Liver (tissue), 9 donors: ENCODE results near the gene SLC16A7. TPM values are rescaled to one million over a fixed set of nuclear protein-coding genes. Genes with fewer than 3 reads are reported as not detected.

Source experiments
- DNase-seq: peaks from one replicate; pipeline ENCODE4 v3.0.0-alpha.2; 2017; ENCODE audit warnings: low spot score
- H3K27ac ChIP-seq, 2 donors: one replicate each; pipeline ENCODE4 v1.7.0; 2013; ENCODE audit warnings: inconsistent platforms in 2 of 2, low read length in 2 of 2, control low read depth in 1 of 2, low read depth in 1 of 2, mild to moderate bottlenecking in 1 of 2
- H3K27me3 ChIP-seq, 4 donors: one replicate each; pipeline versions ENCODE4 v1.6.1 to v1.7.0; 2013; ENCODE audit warnings: low read length in 3 of 4, inconsistent platforms in 1 of 4, mild to moderate bottlenecking in 1 of 4, moderate library complexity in 1 of 4; ENCODE audit not compliant: control insufficient read depth in 4 of 4, insufficient read depth in 4 of 4
- H3K36me3 ChIP-seq, 4 donors: one replicate each; pipeline versions ENCODE4 v1.6.1 to v1.7.0; 2013; ENCODE audit warnings: low read length in 3 of 4, mild to moderate bottlenecking in 3 of 4, low read depth in 1 of 4, moderate library complexity in 1 of 4; ENCODE audit not compliant: control insufficient read depth in 4 of 4, insufficient read depth in 3 of 4
- H3K4me1 ChIP-seq, 4 donors: one replicate each; pipeline versions ENCODE4 v1.6.1 to v1.7.0; 2013; ENCODE audit warnings: low read length in 3 of 4, mild to moderate bottlenecking in 3 of 4, moderate library complexity in 1 of 4; ENCODE audit not compliant: control insufficient read depth in 4 of 4, insufficient read depth in 4 of 4
- H3K4me3 ChIP-seq, 3 donors: one replicate each; pipeline versions ENCODE4 v1.6.1 to v1.7.0; 2013; ENCODE audit warnings: low read length in 3 of 3, control low read depth in 1 of 3, low read depth in 1 of 3, mild to moderate bottlenecking in 1 of 3
- H3K9ac ChIP-seq, 2 donors: one replicate each; pipeline ENCODE4 v1.7.0; 2013; ENCODE audit warnings: low read length in 2 of 2, mild to moderate bottlenecking in 2 of 2, moderate library complexity in 2 of 2, control low read depth in 1 of 2, low read depth in 1 of 2
- H3K9me3 ChIP-seq, 4 donors: one replicate each; pipeline versions ENCODE4 v1.6.1 to v1.7.0; 2013; ENCODE audit warnings: low read length in 3 of 4; ENCODE audit not compliant: control insufficient read depth in 4 of 4
- ATF3 ChIP-seq: IDR thresholded peaks from 2 replicates; pipeline ENCODE4 v1.6.1; 2016; ENCODE audit warnings: antibody characterized with exemption
- CTCF ChIP-seq: fragments of 150-350 bp; IDR thresholded peaks from 2 replicates; pipeline ENCODE4 v1.5.1; 2017; ENCODE audit warnings: improper control_type of control experiment, low read depth, low read length; ENCODE audit not compliant: missing input control
- EGR1 ChIP-seq, 2 donors: IDR thresholded peaks; 2 replicates each; pipeline ENCODE4 v1.6.1; 2016 to 2018; ENCODE audit warnings: antibody characterized with exemption in 2 of 2, low read depth in 2 of 2
- FOXA1 ChIP-seq: IDR thresholded peaks from 2 replicates; pipeline ENCODE4 v1.6.1; 2016; ENCODE audit warnings: antibody characterized with exemption
- FOXA2 ChIP-seq: IDR thresholded peaks from 2 replicates; pipeline ENCODE4 v1.6.1; 2016; ENCODE audit warnings: antibody characterized with exemption
- GABPA ChIP-seq, 2 donors: IDR thresholded peaks in 1 of 2; conservative IDR thresholded peaks in 1 of 2; 2 replicates each; pipeline ENCODE4 v1.6.1; 2016; ENCODE audit warnings: antibody characterized with exemption in 2 of 2, mild to moderate bottlenecking in 1 of 2, moderate library complexity in 1 of 2
- HNF4A ChIP-seq, 2 donors: conservative IDR thresholded peaks; 2 replicates each; pipeline ENCODE4 v1.6.1; 2016; ENCODE audit warnings: antibody characterized with exemption in 2 of 2, mild to moderate bottlenecking in 2 of 2
- HNF4G ChIP-seq: IDR thresholded peaks from 2 replicates; pipeline ENCODE4 v1.6.1; 2016; ENCODE audit warnings: antibody characterized with exemption
- JUND ChIP-seq, 2 donors: IDR thresholded peaks; 2 replicates each; pipeline ENCODE4 v1.6.1; 2016; ENCODE audit warnings: antibody characterized with exemption in 2 of 2
- MAX ChIP-seq: IDR thresholded peaks from 2 replicates; pipeline ENCODE4 v1.6.1; 2016; ENCODE audit warnings: antibody characterized with exemption
- NR2F2 ChIP-seq: IDR thresholded peaks from 2 replicates; pipeline ENCODE4 v1.6.1; 2016; ENCODE audit warnings: antibody characterized with exemption
- RAD21 ChIP-seq, 2 donors: IDR thresholded peaks; 2 replicates each; pipeline ENCODE4 v1.6.1; 2016; ENCODE audit warnings: antibody characterized with exemption in 2 of 2, mild to moderate bottlenecking in 2 of 2
- REST ChIP-seq: IDR thresholded peaks from 2 replicates; pipeline ENCODE4 v1.6.1; 2016; ENCODE audit warnings: antibody characterized with exemption, mild to moderate bottlenecking
- RXRA ChIP-seq, 2 donors: IDR thresholded peaks; 2 replicates each; pipeline ENCODE4 v1.6.1; 2017 to 2018; ENCODE audit warnings: antibody characterized with exemption in 2 of 2, mild to moderate bottlenecking in 1 of 2
- SP1 ChIP-seq: IDR thresholded peaks from 2 replicates; pipeline ENCODE4 v1.6.1; 2018; ENCODE audit warnings: antibody characterized with exemption, mild to moderate bottlenecking
- TAF1 ChIP-seq: conservative IDR thresholded peaks from 2 replicates; pipeline ENCODE4 v1.6.1; 2016; ENCODE audit warnings: antibody characterized with exemption, mild to moderate bottlenecking
- YY1 ChIP-seq: IDR thresholded peaks from 2 replicates; pipeline ENCODE4 v1.6.1; 2016; ENCODE audit warnings: antibody characterized with exemption, mild to moderate bottlenecking
- WGBS: extraction: QIAGEN DNeasy Blood & Tissue Kit; methylation state at CpG from one replicate; pipeline ENCODE4 v1.1.7; 2013; 5-methylcytosine and 5-hydroxymethylcytosine counted together
- polyA plus RNA-seq, 2 donors: library from polyadenylated mRNA; stranded (reverse) in 1 of 2; unstranded in 1 of 2; fragments of 200-250 nt in 1 of 2; fragments of >200 nt in 1 of 2; fragmentation: Nextera tagmentation in 1 of 2; extraction: Ambion mirVana in 1 of 2; gene quantifications; one replicate each; pipeline versions ENCODE4 v1.2.1 to v1.2.3, GENCODE V29; 2013 to 2015
- total RNA-seq, 2 donors: library from RNA; depleted of rRNA; stranded (reverse); fragments of >200 nt; gene quantifications; one replicate each; pipeline ENCODE4 v1.2.3, GENCODE V29; 2014
- donor health status: healthy.
- donor health status: healthy.
- donor health status: healthy.
- donor health status: healthy.
- donor health status: healthy.

The SLC16A7 gene
- total and polyA plus RNA-seq, 4 donors: 3.0 to 24.0 (median 12.1) TPM

- no peaks in the 10 kb centered on the region for H3K36me3 ChIP-seq
- no peaks in the 10 kb centered on the region for H3K9me3 ChIP-seq
- H3K27me3 ChIP-seq: no peaks in the 10 kb centered on the region
- H3K4me1 ChIP-seq: peaks cover 0 to 8% (median 7%) of the 10 kb centered on the region in 4 donors
- no peak overlapping the region for H3K27ac ChIP-seq
- DNase-seq: no peak
- TF ChIP-seq YY1 (no peak), FOXA2 (no peak), CTCF (no peak), ATF3 (no peak), REST (no peak), FOXA1 (no peak), NR2F2 (no peak), SP1 (no peak), MAX (no peak), GABPA (IDR thresholded peaks at IDR 0.05 in 1 of 2, conservative IDR thresholded peaks at IDR 0.05 in 1 of 2) (no peak), HNF4G (no peak), HNF4A (conservative IDR thresholded peaks at IDR 0.05) (no peak), JUND (IDR thresholded peaks at IDR 0.05) (no peak), RAD21 (IDR thresholded peaks at IDR 0.05) (no peak), RXRA (IDR thresholded peaks at IDR 0.05) (no peak), TAF1 (no peak), EGR1 (IDR thresholded peaks at IDR 0.05; ENCODE audit: low read depth in 2 of 2) (no peak)
- no peak overlapping the region for H3K9ac ChIP-seq
- 62% methylated on average over 4 of the region's 4 CpGs for WGBS
- H3K4me3 ChIP-seq: no peak overlapping the region
These were observed 102.8 kb downstream of the SLC16A7 start for GRCh38 chr12:59698600-59698999.

GRCh38 chr12:59699421-59700152 lies 103.8 kb downstream of the SLC16A7 start:
- peaks cover 0 to 8% (median 7%) of the 10 kb centered on the region in 4 donors for H3K4me1 ChIP-seq
- H3K4me3 ChIP-seq: peak overlapping the region in 2 of 3 donors; percentile 28 to 60
- H3K9me3 ChIP-seq: no peaks in the 10 kb centered on the region
- H3K36me3 ChIP-seq: no peaks in the 10 kb centered on the region
- no peaks in the 10 kb centered on the region for H3K27me3 ChIP-seq
- no peak for DNase-seq
- H3K9ac ChIP-seq: peak overlapping the region in 1 of 2 donors; percentile 43
- 20% methylated on average over 2 of the region's 2 CpGs for WGBS
- TF ChIP-seq SP1: peak; percentile 31
- TF ChIP-seq CTCF: no peak
- peak; percentile 34 to 43 for TF ChIP-seq RXRA (IDR thresholded peaks at IDR 0.05)
- TF ChIP-seq FOXA2: no peak
- peak in 1 of 2 donors; percentile 13 for TF ChIP-seq HNF4A (conservative IDR thresholded peaks at IDR 0.05)
- TF ChIP-seq YY1: peak; percentile 16
- peak in 1 of 2 donors; percentile 36 for TF ChIP-seq RAD21 (IDR thresholded peaks at IDR 0.05)
- peak overlapping the region; percentile 14 to 68 for H3K27ac ChIP-seq
